HT1080 (cell line): ENCODE results near the gene PLEKHM2. TPM values are rescaled to one million over a fixed set of nuclear protein-coding genes. Genes with fewer than 3 reads are reported as not detected.

ENCODE experiments used
- DNase-seq: peaks from one replicate; pipeline ENCODE4 v3.0.0-alpha.2; 2015; ENCODE audit warnings: low read depth
- total RNA-seq: library from RNA; depleted of rRNA; stranded (reverse); fragments of >200 nt; shearing (Covaris generic); gene quantifications from 2 replicates; pipeline ENCODE4 v1.2.3, GENCODE V29; 2014

The PLEKHM2 gene
- total RNA-seq, 1 experiment from 2014 or later: 44.4 TPM

GRCh38 chr1:15674386-15675159, 9.5 kb upstream of the PLEKHM2 start:
- DNase-seq: no peak

DNA sequence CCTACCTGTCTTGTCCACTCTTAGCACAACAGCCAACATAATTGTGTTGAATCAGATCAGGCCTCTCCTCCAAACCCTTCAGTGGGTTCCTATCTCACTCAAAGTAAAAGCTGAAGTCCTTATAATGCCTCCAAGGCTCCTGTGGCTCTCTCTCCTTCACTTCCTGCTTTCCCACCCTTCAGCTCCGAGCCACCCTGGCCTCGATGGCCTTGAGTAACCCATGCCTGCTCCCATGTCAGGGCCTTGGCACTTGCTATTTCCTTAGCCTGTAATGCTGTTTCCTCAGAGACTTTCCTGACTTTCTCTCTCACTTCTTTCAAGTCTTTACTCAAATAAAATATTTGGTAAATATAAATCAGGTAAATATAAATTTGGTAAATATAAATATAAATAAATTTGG, 8.1 kb upstream of the PLEKHM2 start:
- DNase-seq: no peak

DNA sequence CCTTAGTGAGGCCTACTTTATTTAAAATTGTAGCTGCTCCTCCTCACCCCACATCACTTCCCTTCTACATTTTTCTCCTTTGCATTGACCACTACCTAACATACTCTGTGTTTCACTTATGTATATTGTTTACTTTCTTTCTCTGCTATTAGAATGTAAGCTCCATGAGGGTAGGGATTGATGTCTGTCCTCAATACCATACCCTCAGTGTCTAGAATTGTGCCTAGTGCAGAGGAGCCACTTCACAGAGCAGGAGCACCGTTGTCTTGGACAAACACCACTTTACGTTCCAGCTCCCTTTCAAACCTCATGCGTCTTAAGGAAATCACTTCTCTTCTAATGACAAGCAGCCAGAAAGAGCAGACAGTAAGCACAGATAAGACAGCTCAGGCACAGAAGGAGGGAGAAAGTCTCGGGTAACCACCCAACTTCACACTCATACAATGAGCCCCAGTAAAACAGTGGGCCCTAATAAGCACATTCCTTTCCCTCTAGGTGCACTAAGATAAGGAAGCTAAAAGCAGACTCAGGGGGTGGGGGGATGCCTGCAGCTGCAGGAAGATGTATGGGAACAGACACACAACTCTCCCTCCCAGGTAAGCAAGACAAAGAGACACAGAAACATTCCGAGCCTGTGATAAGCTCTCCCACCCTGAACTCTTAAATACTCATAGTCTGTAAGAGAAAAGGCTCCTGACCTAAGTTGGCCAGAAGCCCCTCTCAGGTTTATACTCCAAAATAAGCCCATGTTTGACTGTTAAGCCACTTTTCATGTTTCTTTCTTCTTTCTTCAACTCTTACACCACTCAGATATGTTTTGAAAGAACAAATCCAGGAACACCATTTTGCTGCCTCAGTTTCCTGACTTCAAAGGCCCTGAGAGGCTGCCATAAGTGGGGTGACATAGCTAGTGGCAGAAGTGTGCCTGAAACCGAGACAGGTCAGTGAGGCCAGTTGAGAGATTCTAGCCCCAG, 7.1 kb upstream of the PLEKHM2 start:
- no peak for DNase-seq

GRCh38 chr1:15678578-15678977, 5.5 kb upstream of the PLEKHM2 start:
- DNase-seq: peak; percentile 92

- peak; percentile 85 for DNase-seq
These were observed 4.0 kb upstream of the PLEKHM2 start for GRCh38 chr1:15680131-15680530.

- DNase-seq: peak; percentile 77
These were observed 3.4 kb upstream of the PLEKHM2 start for GRCh38 chr1:15680561-15681348.

GRCh38 chr1:15681349-15682292, 2.5 kb upstream of the PLEKHM2 start:
- DNase-seq: no peak

GRCh38 chr1:15682936-15683341, 1.2 kb upstream of the PLEKHM2 start:
- no peak for DNase-seq

DNA sequence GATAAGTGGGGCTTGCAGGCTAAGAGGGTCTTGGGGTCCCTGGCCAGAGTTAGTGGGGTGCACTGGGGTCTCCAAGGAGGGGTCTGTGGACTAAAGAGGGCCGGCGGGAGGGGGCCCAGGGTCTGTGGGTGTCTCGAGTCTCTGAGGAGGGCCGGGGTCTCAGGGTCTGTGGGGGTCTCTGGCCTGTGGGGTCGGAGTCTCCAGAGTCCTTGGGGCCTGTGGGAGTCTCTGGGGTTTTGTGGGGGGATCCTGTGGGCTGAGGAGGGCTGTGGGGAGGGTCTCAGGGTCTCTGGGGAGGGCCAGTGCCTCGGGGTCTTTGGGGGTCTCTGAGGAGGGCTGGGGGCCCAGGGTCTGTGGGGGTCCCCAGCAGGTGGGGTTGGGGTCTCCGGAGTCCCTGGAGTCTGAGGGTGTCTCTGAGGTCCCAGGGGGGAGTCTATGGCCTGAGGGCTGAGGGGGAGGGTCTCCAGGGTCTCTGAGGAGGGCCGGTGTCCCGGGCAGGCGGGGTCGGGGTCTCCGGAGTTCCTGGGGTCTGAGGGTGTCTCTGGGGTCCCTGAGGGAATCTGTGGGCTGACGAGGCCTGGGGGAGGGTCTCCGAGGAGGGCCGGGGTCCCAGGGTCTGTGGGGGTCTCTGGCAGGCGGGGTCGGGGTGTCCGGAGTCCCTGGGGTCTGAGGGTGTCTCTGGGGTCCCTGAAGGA, 628 bp upstream of the PLEKHM2 start:
- DNase-seq: no peak

- peak; percentile 20 for DNase-seq
These were observed 560 bp downstream of the PLEKHM2 start for GRCh38 chr1:15684468-15685291.

DNA sequence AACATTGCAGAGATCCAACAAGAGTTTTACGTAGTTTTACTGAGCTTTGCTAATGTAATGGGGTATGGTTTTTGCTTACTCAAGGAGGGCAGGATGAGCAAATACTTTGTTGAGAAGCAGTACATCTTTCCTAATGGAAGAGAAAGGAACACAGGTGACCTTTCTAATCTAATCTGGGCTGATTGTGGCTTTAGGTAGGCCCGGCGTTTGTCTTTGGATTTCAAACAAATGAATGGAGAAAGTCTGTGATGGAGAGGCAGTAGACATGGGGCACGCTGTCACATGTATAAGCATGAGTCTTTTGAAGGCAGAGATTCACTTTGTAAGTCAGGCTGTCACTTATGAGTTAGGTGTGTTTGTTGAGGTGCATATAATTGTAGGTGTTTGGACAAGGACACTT, 1.7 kb downstream of the PLEKHM2 start:
- no peak for DNase-seq

DNA sequence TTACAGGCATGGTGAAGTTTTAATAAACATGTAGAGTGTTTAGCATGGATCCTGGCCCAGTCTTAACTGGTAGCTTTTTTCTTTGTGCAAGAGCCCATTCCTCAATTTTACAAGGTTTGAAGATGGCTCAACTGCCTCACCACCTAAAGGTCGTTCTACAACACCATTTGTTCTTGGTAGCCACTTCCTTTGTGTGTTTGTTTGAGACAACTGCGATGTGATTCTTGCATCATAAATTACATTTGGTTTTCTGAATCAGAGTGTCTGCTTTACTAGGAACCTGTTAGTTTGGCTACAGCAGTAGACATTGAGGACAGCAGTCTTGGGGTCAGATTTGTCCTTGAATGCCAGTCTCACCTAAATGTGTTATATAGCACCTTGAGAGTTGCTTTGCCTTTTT, 3.3 kb downstream of the PLEKHM2 start:
- DNase-seq: no peak

DNA sequence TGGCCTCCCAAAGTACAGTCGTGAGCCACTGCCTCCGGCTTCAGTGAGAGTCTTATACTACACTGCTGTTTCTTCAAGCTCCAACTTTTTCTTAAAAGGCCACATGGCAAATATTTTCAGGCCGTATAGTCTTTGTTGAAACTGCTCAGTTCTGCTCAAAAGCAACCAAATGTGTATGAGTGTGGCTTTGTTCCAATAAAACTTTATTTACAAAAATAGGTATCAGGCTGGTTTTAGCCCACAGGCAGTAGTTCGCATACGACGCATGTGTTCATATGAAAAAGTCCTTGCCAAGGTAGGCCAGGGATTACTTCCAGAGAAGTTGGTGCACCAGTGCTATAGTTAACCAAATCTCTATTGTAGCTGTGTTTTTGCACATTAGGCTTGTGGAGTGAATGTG, 6.2 kb downstream of the PLEKHM2 start:
- DNase-seq: no peak

- DNase-seq: no peak
These were observed 7.4 kb downstream of the PLEKHM2 start for GRCh38 chr1:15691434-15692032.

GRCh38 chr1:15692121-15692682, 8.1 kb downstream of the PLEKHM2 start:
- no peak for DNase-seq

GRCh38 chr1:15693371-15693770, 9.3 kb downstream of the PLEKHM2 start:
- no peak for DNase-seq

DNA sequence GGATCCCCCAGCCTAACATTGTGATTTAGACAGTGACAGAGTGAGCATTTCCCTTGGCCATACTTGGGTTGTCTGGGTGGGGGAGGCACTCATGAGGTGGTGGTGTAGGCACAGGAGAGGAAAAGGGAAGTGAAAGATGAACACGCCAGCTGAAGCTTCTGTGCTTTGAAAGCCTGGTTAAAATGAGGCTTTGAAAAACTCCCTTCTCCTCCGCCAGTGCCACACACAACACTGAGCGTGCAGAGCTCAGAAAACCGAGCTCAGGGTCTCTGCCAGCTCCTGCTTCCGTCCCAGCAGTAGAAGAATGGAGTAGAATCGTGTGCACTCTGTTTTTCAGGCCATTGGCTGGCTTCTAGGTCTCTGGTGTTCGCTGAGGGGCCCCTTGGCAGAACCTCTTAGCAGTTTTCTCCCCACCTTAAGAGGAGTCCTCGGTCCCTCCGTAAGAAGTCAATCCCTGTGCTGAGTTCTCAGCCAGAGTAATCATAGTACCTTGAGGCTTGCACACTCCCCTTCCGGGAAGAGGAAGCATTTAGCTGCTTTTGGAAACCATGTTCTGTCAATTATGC, 12.9 kb downstream of the PLEKHM2 start:
- no peak for DNase-seq

DNA sequence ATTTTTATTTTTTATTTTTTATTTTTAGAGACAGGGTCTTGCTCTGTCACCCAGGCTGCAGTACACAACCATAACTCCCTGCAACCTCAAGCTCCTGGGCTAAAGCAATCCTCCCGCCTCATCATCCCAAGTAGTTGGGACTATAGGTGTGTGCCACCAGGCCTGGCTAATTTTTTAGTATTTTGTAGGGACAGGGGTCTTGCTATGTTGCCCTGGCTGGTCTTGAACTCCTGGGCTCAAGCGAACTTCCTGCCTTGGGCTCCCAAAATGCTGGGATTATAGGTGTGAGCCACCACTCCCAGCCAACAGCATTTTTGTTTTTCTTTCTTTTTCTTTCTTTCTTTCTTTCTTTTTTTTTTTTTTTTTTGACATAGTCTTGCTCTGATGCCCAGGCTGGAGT, 14.1 kb downstream of the PLEKHM2 start:
- DNase-seq: no peak
